ENCODE measurements around the gene INAFM2.

The INAFM2 gene

GRCh38 chr15:40323239-40323952 lies at the start of gene INAFM2:
INAFM2 (plus strand) TSS chr15:40323692; CDS start chr15:40324056, 364 bp downstream.
- DNase-seq (ENCODE audit: low spot score): peak; percentile 93

- peak; percentile 85 for DNase-seq (ENCODE audit: low spot score)
These were observed 48.9 kb upstream of the INAFM2 start for GRCh38 chr15:40274350-40275274.

- DNase-seq (ENCODE audit: low spot score): no peak
These were observed 48.0 kb upstream of the INAFM2 start for GRCh38 chr15:40275523-40275922.

- DNase-seq (ENCODE audit: low spot score): no peak
These were observed 47.5 kb upstream of the INAFM2 start for GRCh38 chr15:40275954-40276353.

GRCh38 chr15:40276927-40277326 lies 46.6 kb upstream of the INAFM2 start:
- DNase-seq (ENCODE audit: low spot score): no peak

- no peak for DNase-seq (ENCODE audit: low spot score)
These were observed 46.0 kb upstream of the INAFM2 start for GRCh38 chr15:40277471-40277870.

- no peak for DNase-seq (ENCODE audit: low spot score)
These were observed 45.5 kb upstream of the INAFM2 start for GRCh38 chr15:40278026-40278425.

- peak; percentile 71 for DNase-seq (ENCODE audit: low spot score)
These were observed 43.9 kb upstream of the INAFM2 start for GRCh38 chr15:40279437-40280141.

GRCh38 chr15:40280260-40281056 lies 43.0 kb upstream of the INAFM2 start:
- no peak for DNase-seq (ENCODE audit: low spot score)

GRCh38 chr15:40281057-40281800 lies 42.3 kb upstream of the INAFM2 start:
- no peak for DNase-seq (ENCODE audit: low spot score)

- no peak for DNase-seq (ENCODE audit: low spot score)
These were observed 41.7 kb upstream of the INAFM2 start for GRCh38 chr15:40281801-40282146.

GRCh38 chr15:40282147-40282868 lies 41.2 kb upstream of the INAFM2 start:
- no peak for DNase-seq (ENCODE audit: low spot score)

- no peak for DNase-seq (ENCODE audit: low spot score)
These were observed 40.5 kb upstream of the INAFM2 start, which contains the start of gene ANKRD63 for GRCh38 chr15:40282869-40283614. ANKRD63 (minus strand) TSS chr15:40283064; CDS start chr15:40282586, 478 bp downstream.

- no peak for DNase-seq (ENCODE audit: low spot score)
These were observed 39.7 kb upstream of the INAFM2 start for GRCh38 chr15:40283615-40284300.

GRCh38 chr15:40285151-40285550 lies 38.3 kb upstream of the INAFM2 start:
- peak; percentile 48 for DNase-seq (ENCODE audit: low spot score)

- no peak for DNase-seq (ENCODE audit: low spot score)
These were observed 37.9 kb upstream of the INAFM2 start for GRCh38 chr15:40285554-40286011.

GRCh38 chr15:40286061-40286532 lies 37.4 kb upstream of the INAFM2 start:
- no peak for DNase-seq (ENCODE audit: low spot score)

GRCh38 chr15:40286794-40287193 lies 36.7 kb upstream of the INAFM2 start:
- no peak for DNase-seq (ENCODE audit: low spot score)

GRCh38 chr15:40287505-40287904 lies 36.0 kb upstream of the INAFM2 start:
- DNase-seq (ENCODE audit: low spot score): no peak
